Stimulated activated naive CD8-positive, alpha-beta T cell treated with anti-CD3 and anti-CD28 coated beads, Interleukin-15, amount 100 ng/mL, for 72 hours (primary cell): ENCODE data around the gene THADA.

Source experiments
- ATAC-seq: fragments of 150-1000 bp; cut with Tn5 transposase; 2 replicates; pipeline ENCODE4 v1.10.0; 2021; ENCODE audit warnings: mild to moderate bottlenecking, moderate library complexity
- DNase-seq, 2 donors: peaks; one replicate each; pipeline ENCODE4 v3.0.0; 2021 to 2022
- H3K27ac Mint-ChIP-seq, 2 donors: one replicate each; pipeline ENCODE4 v1.8.0; 2022; ENCODE audit warnings: mild to moderate bottlenecking in 2 of 2, mixed read lengths in 2 of 2, moderate library complexity in 2 of 2
- H3K27me3 Mint-ChIP-seq: one replicate; pipeline ENCODE4 v1.8.0; 2022; ENCODE audit warnings: mixed read lengths
- H3K4me1 Mint-ChIP-seq: one replicate; pipeline ENCODE4 v1.8.0; 2022; ENCODE audit warnings: mild to moderate bottlenecking, mixed read lengths
- H3K4me3 Mint-ChIP-seq, 2 donors: one replicate each; pipeline ENCODE4 v1.8.0; 2022; ENCODE audit warnings: mild to moderate bottlenecking in 2 of 2, mixed read lengths in 2 of 2, moderate library complexity in 1 of 2
- H3K9me3 Mint-ChIP-seq, 2 donors: one replicate each; pipeline ENCODE4 v1.8.0; 2022; ENCODE audit warnings: mixed read lengths in 2 of 2

The THADA gene

DNA sequence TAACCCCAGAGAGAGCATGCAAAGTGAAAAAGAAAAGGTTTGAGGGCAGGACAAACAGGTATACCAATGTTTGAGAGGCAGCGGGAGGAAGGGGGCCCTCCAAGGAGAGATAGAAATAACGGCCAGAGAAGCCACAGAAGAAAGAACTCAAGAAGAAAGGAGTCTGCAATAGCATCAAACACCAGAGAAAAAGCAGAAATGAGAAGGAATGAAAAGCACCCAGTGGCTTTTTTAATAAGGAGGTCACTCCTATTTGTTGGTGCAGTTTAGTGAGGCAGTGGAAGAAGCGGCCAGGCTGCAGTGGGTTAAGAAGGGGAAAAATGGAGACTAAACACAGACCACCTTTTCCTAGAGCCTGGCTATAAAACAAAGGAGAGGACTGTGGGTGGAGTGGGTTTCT, 177.2 kb downstream of the THADA start:
- H3K4me3 Mint-ChIP-seq: no peak overlapping the region
- DNase-seq (no peak), ATAC-seq (no peak)
- H3K27me3 Mint-ChIP-seq: no peaks in the 10 kb centered on the region
- H3K9me3 Mint-ChIP-seq: no peaks in the 10 kb centered on the region
- no peak overlapping the region for H3K27ac Mint-ChIP-seq
- H3K4me1 Mint-ChIP-seq: peaks cover 10% of the 10 kb centered on the region

DNA sequence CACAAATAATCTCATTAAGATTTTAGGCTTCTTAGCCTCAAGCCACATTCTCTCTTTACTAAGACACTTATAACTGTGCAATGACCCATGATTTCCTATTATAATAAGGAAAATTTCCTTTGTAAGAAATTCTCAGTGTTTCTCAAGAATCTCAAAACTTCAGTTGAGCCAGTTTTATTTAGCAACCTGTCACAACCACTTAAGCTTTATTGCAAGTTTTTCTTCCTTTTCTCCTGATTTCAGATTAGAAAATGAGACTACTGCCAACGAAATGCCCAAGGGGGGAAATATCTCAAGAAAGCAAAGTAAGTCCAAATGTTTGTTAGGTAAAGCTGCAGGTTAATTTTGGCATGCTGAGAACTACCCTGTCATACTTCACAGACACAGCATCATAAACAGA, 178.5 kb downstream of the THADA start:
- ATAC-seq (no peak), DNase-seq (no peak)
- Mint-ChIP-seq H3K4me3 (no peak overlapping the region), H3K4me1 (peaks cover 5% of the 10 kb centered on the region), H3K27me3 (no peaks in the 10 kb centered on the region), H3K9me3 (no peaks in the 10 kb centered on the region), H3K27ac (no peak overlapping the region)

DNA sequence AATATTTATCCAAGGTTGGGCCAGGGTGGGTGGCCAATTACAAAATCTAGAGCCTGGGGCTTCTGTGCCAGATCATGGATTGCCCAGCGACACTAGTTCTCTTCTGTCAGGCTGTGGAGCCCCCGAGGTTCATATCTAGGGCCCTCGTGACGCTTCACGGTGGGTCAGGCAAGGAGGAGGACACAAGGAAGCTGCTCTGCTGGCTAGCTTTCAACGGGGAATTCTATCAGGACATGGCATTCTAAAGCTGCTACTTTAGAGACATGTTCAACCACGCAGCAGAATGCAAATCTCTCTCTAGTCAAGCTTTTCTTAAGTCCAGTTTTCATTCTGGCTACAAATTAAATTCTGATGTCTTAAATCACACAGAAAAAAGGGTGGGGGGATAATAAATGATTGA, 180.2 kb downstream of the THADA start:
- no peak for ATAC-seq
- Mint-ChIP-seq H3K27me3 (no peaks in the 10 kb centered on the region), H3K27ac (no peak overlapping the region), H3K9me3 (no peaks in the 10 kb centered on the region), H3K4me3 (no peak overlapping the region), H3K4me1 (peaks cover 5% of the 10 kb centered on the region)
- no peak for DNase-seq

DNA sequence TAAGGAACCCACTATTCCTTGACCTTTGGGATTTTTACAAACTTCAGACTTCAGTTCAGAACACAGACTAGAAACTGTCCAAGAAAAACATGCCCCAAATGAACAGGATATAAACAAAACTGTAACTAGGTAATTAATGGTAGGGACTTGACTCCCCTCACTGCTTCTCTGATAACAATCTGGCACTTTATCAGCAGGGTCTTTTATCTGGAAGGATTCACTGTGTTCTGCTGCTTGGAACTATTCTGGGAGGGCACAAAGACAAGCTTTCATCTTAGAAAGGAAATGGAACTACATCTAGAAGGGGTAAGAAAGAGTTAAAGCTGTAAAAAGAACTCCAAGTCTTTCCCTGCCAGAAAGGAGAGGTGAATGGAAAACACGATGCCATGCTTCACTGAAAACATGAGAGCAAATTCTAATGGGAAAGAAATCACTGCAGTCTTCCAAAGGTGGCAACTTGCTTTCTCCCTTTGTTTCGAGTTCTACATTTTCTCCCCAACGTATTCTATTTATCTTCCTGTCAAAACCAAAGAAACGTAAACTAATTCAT, 181.2 kb downstream of the THADA start:
- Mint-ChIP-seq H3K27ac (no peak overlapping the region), H3K9me3 (no peaks in the 10 kb centered on the region), H3K4me1 (no peaks in the 10 kb centered on the region), H3K27me3 (no peaks in the 10 kb centered on the region), H3K4me3 (no peak overlapping the region)
- DNase-seq (no peak), ATAC-seq (no peak)

DNA sequence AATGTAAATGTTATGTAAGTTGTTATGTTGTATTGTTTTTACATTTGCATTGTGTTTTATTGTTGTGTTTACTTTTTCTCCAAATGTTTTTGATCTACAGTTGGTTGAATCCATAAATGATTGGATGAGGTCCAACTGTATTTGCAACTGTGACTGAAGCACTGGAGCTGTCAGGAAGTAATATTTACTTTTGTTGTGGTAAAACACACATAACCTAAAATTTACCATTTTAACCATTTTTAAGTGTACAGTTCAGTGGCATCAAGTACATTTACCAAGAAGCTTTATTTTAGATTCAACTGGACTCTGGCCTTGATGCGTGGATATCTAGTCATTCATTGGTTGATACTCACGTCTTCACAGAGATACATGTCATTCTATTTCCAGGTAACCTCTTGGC, 181.8 kb downstream of the THADA start:
- H3K27ac Mint-ChIP-seq: no peak overlapping the region
- no peaks in the 10 kb centered on the region for H3K27me3 Mint-ChIP-seq
- no peaks in the 10 kb centered on the region for H3K4me1 Mint-ChIP-seq
- ATAC-seq (no peak), DNase-seq (no peak)
- H3K4me3 Mint-ChIP-seq: no peak overlapping the region
- H3K9me3 Mint-ChIP-seq: no peaks in the 10 kb centered on the region

DNA sequence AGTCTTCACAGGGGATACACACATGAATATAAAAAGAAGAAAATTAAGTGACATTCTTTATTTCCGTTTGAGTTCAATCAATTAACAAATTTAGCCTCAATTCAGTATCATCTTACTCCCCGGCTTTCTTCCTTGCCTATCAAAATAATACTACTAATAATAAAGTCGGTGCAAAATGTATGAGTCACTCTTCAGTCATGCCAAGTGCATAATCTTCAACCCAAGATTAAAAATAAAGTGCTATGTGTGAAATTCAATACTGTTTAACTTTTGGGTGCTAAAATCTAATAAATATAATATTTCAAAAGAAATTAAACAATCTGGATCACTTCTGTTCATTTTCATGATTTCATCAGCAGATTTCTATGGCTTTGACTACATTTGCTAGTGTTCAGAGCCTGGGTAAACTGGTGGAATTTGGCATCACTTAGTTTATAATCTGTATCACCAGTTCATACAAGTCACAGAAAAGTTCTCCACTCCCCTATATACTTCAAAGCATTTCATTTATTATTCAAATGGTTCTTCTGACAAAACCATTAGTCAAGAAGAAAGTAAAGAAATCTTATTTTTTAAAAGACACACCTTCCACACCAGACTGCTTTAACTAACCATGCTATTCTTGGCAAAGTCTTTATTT, 183.6 kb downstream of the THADA start:
- DNase-seq (no peak), ATAC-seq (no peak)
- H3K4me3 Mint-ChIP-seq: no peak overlapping the region
- H3K9me3 Mint-ChIP-seq: no peaks in the 10 kb centered on the region
- no peaks in the 10 kb centered on the region for H3K27me3 Mint-ChIP-seq
- no peak overlapping the region for H3K27ac Mint-ChIP-seq
- no peaks in the 10 kb centered on the region for H3K4me1 Mint-ChIP-seq

DNA sequence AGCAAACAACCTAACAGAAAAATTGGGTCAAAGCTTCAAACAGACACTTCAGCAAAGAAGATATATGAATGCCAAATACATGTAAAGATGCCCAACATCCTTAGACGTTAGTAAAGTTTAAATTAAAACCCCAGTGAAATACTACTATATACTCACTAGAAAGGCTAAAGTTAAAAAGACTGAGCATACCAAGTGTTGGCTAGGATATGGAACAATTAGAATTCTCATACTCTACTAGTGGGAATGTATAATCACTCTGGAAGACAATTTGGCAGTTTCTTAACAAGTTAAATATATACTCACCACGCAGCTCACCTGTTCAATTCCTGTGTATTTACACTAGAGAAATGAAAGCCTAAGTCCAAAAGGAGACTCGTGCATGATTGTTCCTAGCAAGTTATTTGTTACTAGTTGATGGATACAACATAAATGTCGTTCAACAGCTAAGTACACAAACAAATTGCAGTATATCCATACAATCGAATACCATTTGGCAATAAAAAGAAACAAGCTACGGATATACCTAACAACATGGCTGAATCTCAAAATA, 185.7 kb downstream of the THADA start:
- no peak for ATAC-seq
- H3K9me3 Mint-ChIP-seq: no peaks in the 10 kb centered on the region
- H3K4me3 Mint-ChIP-seq: no peak overlapping the region
- H3K27ac Mint-ChIP-seq: no peak overlapping the region
- H3K27me3 Mint-ChIP-seq: no peaks in the 10 kb centered on the region
- no peaks in the 10 kb centered on the region for H3K4me1 Mint-ChIP-seq
- DNase-seq: no peak

DNA sequence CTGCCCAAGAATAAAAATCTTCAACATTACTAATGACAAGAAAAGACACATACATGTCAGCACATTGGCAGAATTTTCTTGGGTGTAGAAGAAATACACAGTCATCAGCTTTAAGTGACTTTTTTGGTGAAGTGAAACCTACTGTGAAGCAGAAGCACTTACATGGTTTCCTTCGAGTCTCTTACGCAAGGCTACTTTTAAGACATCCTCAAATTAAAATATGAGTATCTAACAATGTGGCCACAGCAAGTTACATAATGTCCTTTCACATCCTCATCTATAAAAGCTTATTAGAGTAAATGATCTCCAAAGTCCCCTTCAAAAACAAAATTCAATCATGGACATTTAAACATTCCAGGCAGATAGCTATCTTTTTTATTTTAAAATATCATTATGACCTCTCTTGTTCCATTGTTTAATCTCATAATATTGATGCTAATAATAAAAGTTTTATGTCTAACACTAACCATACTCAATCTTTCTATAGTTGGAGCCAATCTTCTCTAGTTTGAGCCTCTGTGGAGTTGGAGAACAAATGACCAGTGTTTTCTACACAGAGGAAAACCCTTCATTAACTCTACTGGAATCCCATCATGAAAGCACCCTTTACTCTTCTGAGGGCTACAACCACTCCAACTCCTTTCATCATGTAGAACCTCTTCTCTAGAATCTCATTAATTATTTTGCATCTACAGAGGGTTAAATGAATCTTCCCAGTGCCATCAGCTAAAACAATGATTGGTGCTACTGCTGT, 187.3 kb downstream of the THADA start:
- no peak for ATAC-seq

DNA sequence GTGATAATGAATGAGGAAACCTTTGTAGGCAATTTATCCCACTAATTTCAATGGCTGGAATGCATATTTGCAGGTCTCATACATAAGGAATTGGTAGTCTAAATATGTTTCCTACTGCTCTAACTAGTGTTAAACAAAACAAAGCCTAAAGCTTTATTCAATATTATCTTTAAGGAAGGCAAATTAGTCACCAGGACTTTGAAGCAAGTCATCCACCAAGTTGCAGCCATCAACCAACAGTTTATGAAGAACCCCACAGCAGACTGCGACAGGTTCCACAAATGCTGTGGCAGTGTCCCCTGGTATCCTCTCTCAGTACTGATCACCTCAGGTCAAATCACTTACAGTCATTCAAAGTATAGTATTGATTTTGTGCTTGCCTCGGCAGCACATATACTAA, 187.9 kb downstream of the THADA start:
- no peaks in the 10 kb centered on the region for H3K4me1 Mint-ChIP-seq
- no peaks in the 10 kb centered on the region for H3K27me3 Mint-ChIP-seq
- ATAC-seq (no peak), DNase-seq (no peak)
- no peaks in the 10 kb centered on the region for H3K9me3 Mint-ChIP-seq
- H3K27ac Mint-ChIP-seq: no peak overlapping the region
- no peak overlapping the region for H3K4me3 Mint-ChIP-seq

More for the DNA sequence above, 187.3 kb downstream of the THADA start:
- DNase-seq: no peak
- Mint-ChIP-seq H3K4me3 (no peak overlapping the region), H3K27ac (no peak overlapping the region), H3K27me3 (no peaks in the 10 kb centered on the region), H3K4me1 (no peaks in the 10 kb centered on the region), H3K9me3 (no peaks in the 10 kb centered on the region)

DNA sequence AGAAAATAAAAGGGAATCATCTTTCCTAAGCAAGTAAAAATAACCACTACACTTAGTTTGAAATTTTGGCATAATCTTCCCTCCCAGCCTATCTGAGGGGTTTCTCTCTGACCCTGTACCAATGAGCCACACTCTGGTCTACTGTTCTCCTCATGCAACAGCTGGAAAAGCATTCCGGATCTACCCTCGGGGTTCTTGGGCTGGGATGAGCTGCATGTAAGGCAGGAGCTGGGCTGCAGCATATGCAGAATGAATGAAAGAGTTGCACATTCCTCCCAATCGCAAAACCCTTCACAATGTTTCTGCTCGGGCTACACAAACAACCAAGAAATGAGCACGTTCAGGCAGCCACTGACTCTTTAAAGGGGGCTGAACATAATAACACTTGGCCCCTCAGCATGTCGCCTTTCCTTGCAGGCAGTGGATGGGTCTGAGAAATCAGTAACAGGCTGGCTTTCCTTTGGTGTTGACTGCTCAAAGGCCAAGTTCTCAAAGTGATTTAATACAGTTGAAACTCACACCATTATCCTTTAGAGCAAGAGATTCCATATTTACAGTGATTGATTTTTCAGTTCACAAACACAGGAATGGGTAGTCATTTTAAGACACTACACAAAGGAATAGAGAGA, 189.1 kb downstream of the THADA start:
- DNase-seq: no peak
- H3K4me1 Mint-ChIP-seq: peaks cover 11% of the 10 kb centered on the region

DNA sequence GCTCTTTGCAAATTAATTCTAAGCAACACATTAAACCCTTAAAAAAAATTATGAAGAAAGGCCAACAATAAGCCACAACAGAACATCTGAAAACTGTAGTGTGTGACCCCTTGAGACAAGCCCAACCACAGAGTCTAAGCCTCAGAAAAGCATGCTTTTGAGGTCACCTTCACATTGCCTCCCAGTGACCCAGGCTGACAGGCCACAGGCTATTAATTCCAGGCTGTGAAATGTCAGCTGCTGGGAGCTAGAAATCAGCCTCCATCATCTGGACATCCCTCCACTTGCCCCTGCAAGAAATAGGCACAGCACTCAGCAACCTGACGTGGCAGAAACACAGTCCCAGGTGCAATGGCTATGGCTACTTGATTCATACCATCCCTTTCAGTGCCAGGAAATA, 190.0 kb downstream of the THADA start:
- Mint-ChIP-seq H3K27ac (no peak overlapping the region), H3K27me3 (no peaks in the 10 kb centered on the region), H3K4me1 (peaks cover 20% of the 10 kb centered on the region), H3K9me3 (no peaks in the 10 kb centered on the region), H3K4me3 (no peak overlapping the region)
- DNase-seq (no peak), ATAC-seq (no peak)

More for the DNA sequence above, 189.1 kb downstream of the THADA start:
- no peaks in the 10 kb centered on the region for H3K9me3 Mint-ChIP-seq
- peak overlapping the region in 1 of 2 donors; percentile 23 for H3K27ac Mint-ChIP-seq
- H3K27me3 Mint-ChIP-seq: no peaks in the 10 kb centered on the region
- H3K4me3 Mint-ChIP-seq: no peak overlapping the region
- ATAC-seq: no peak

DNA sequence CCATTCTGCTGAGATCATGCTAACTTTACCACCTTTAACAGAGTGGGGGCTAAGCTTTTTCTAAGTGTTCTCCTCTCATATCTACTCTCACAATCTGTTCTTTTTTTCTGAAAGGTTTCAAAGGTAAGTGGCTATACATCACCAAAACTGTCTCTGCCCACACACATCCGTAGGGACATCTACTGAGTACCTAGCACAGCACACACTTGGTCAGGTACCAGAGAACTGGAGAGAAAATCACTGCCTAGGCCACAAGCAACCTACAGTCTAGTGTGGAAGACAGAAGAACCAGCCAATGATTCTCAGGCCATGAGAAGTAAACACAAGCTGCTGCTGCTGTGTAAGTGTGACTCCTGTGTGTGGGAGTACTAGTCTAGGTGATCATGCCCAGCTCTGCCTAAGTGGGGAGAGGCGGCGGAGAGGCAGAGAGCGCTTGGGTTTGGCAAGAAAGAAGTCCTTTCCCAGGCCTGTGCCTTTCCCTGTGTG, 193.3 kb downstream of the THADA start:
- Mint-ChIP-seq H3K27me3 (no peaks in the 10 kb centered on the region), H3K4me3 (no peak overlapping the region), H3K27ac (no peak overlapping the region), H3K9me3 (no peaks in the 10 kb centered on the region), H3K4me1 (peaks cover 20% of the 10 kb centered on the region)
- DNase-seq (no peak), ATAC-seq (peak; percentile 40)

DNA sequence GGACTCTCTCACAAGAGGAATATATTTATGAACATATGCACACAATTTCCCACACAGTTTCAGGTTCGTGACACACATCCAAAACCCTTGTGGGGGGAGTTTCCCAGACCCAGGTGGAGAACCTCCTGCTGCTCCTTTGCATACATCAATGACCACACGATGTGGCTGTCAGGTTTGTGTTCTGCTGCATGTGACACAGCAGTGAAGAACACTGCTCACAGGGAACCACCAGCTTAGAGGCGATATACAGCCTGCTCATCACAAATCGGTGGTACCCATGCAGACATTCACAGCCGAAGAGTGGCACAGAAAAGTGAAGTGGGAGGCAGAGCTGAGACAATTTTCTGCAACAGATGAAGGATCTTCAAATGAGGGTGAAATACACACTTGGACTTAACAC, 193.8 kb downstream of the THADA start:
- ATAC-seq (peak; percentile 99), DNase-seq (peak; percentile 42 to 74)
- Mint-ChIP-seq H3K4me1 (peaks cover 20% of the 10 kb centered on the region), H3K4me3 (no peak overlapping the region), H3K27ac (no peak overlapping the region), H3K27me3 (no peaks in the 10 kb centered on the region), H3K9me3 (no peaks in the 10 kb centered on the region)

DNA sequence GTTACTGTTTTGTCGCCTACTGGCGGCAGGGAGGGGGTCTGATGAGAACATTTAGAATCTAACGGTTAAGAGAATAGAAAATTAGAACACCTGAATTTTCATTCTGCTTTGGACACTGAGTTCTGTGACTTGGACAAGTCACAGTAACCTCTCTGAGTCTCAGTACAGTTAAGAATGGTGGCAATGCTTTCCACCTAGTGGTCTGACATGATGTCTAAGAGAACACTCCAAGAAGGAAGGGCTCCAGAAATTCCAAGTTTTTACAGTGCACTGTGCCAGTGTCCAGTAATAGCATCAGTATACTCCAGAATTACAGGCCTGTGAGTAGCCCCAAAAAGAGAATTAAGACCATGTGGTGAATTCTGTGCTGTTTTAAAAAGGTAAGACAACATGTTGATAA, 195.3 kb downstream of the THADA start:
- ATAC-seq: no peak

DNA sequence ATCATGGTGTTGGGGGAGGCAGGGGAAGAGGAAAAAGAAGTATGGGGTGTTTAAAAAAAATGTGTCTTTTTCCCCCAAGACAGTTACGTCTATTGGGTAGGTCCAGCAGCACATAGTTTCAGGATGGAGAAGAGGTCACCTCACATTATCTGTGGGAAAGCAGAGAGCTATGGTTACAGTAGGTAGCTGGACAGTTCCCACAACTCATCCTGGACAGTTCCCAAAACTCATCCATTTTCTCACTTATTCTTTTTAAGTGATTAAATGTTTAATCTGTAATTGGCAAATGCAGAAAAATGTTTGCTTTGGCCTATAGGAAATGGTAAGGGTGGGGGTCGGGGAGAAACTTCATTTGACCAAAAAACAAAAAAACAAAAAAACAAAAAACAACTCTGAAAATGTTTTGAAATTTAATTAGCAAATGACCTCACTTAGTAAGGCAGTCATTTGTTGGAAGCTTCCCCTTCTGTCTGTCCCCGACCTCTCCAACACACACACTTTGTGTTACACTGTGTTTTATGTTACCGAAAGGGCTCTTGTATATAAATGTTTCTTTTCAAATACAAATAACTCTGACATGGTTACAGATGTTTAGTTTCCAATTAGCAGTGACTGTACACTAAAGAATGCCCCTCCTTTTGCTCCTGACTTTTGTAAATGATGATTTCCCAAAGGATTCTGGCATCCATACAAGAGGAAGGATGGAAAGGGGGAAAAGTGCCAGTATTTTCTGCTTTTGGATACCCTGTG, 196.1 kb downstream of the THADA start:
- Mint-ChIP-seq H3K9me3 (no peaks in the 10 kb centered on the region), H3K4me3 (no peak overlapping the region), H3K27ac (no peak overlapping the region), H3K27me3 (no peaks in the 10 kb centered on the region), H3K4me1 (peaks cover 20% of the 10 kb centered on the region)
- no peak for DNase-seq
- no peak for ATAC-seq

More for the DNA sequence above, 195.3 kb downstream of the THADA start:
- no peak for DNase-seq
- H3K9me3 Mint-ChIP-seq: no peaks in the 10 kb centered on the region
- H3K4me3 Mint-ChIP-seq: no peak overlapping the region
- H3K27ac Mint-ChIP-seq: no peak overlapping the region
- H3K27me3 Mint-ChIP-seq: no peaks in the 10 kb centered on the region
- peaks cover 20% of the 10 kb centered on the region for H3K4me1 Mint-ChIP-seq
